HuH-7.5 (cell line): Measurements from ENCODE around the gene LRRC45.
A peak's percentile ranks its signal among the peaks of the same experiment; 100 is the strongest.

Experiments
- DNase-seq: peaks from one replicate; pipeline ENCODE4 v3.0.0; 2011; ENCODE audit warnings: low spot score

Gene LRRC45

GRCh38 chr17:81993729-81994592 lies 29.1 kb upstream of the LRRC45 start:
- DNase-seq = no peak

- DNase-seq = no peak
These were observed 28.3 kb upstream of the LRRC45 start for GRCh38 chr17:81994593-81995462.

- DNase-seq = no peak
These were observed 27.5 kb upstream of the LRRC45 start for GRCh38 chr17:81995463-81996231.

GRCh38 chr17:81996232-81996756 lies 26.8 kb upstream of the LRRC45 start:
- DNase-seq = no peak

- DNase-seq = no peak
These were observed 26.2 kb upstream of the LRRC45 start for GRCh38 chr17:81996757-81997441.

- no peak for DNase-seq
These were observed 24.9 kb upstream of the LRRC45 start for GRCh38 chr17:81998212-81998611.

- DNase-seq = no peak
These were observed 24.2 kb upstream of the LRRC45 start for GRCh38 chr17:81998691-81999438.

GRCh38 chr17:81999587-81999975 lies 23.5 kb upstream of the LRRC45 start:
- DNase-seq = no peak

- no peak for DNase-seq
These were observed 22.9 kb upstream of the LRRC45 start for GRCh38 chr17:81999976-82000802.

- DNase-seq = no peak
These were observed 22.1 kb upstream of the LRRC45 start for GRCh38 chr17:82000803-82001570.

GRCh38 chr17:82001571-82002056 lies 21.5 kb upstream of the LRRC45 start:
- DNase-seq = no peak

- DNase-seq = peak; percentile 45
These were observed 19.4 kb upstream of the LRRC45 start for GRCh38 chr17:82003411-82004381.

GRCh38 chr17:82004517-82005455 lies 18.3 kb upstream of the LRRC45 start:
- no peak for DNase-seq

- no peak for DNase-seq
These were observed 17.3 kb upstream of the LRRC45 start for GRCh38 chr17:82005701-82006348.

- no peak for DNase-seq
These were observed 16.5 kb upstream of the LRRC45 start for GRCh38 chr17:82006468-82007227.
